Muscle layer of colon (tissue), 2 donors: ENCODE results near the gene ERICH4.
"Not testable (repeated sequence)": the region's sequence is repeated elsewhere in the genome, so short reads cannot be mapped to it uniquely, and the experiment has no call there.

Source experiments
- H3K27ac ChIP-seq: one replicate; pipeline ENCODE4 v1.7.0; 2013; ENCODE audit warnings: low read depth, mild to moderate bottlenecking, low read length, moderate library complexity
- H3K27me3 ChIP-seq, 2 donors: one replicate each; pipeline ENCODE4 v1.7.0; 2013; ENCODE audit warnings: low read length in 2 of 2, mild to moderate bottlenecking in 2 of 2; ENCODE audit not compliant: insufficient read depth in 2 of 2, control insufficient read depth in 1 of 2
- H3K36me3 ChIP-seq: one replicate; pipeline ENCODE4 v1.7.0; 2013; ENCODE audit warnings: mild to moderate bottlenecking, low read length; ENCODE audit not compliant: insufficient read depth
- H3K4me1 ChIP-seq: one replicate; pipeline ENCODE4 v1.7.0; 2013; ENCODE audit warnings: mild to moderate bottlenecking, low read length; ENCODE audit not compliant: insufficient read depth
- H3K4me3 ChIP-seq, 2 donors: one replicate each; pipeline ENCODE4 v1.7.0; 2013; ENCODE audit warnings: low read length in 2 of 2, low read depth in 1 of 2, mild to moderate bottlenecking in 1 of 2, moderate library complexity in 1 of 2
- H3K9ac ChIP-seq: one replicate; pipeline ENCODE4 v1.7.0; 2013; ENCODE audit warnings: low read length
- H3K9me3 ChIP-seq: one replicate; pipeline ENCODE4 v1.7.0; 2013; ENCODE audit warnings: mild to moderate bottlenecking, low read length
- donor health status: abdominal sarcoma.
- donor health status: Adenocarcinoma of cecum.

ERICH4 gene

GRCh38 chr19:41426952-41427646, 15.9 kb upstream of the ERICH4 start, which contains the start of gene B3GNT8:
Gene B3GNT8, minus strand, starts transcription at chr19:41427374. Its CDS starts 596 bp downstream, at chr19:41426778.
- Histone ChIP-seq H3K4me1 (peaks cover 19% of the 10 kb centered on the region), H3K4me3 (peak within 1 kb of the TSS; percentile 83 to 93), H3K27me3 (no peaks in the 10 kb centered on the region), H3K27ac (peak within 1 kb of the TSS; percentile 97), H3K9ac (peak within 1 kb of the TSS; percentile 99), H3K36me3 (peaks cover 29% of the 10 kb centered on the region), H3K9me3 (no peaks in the 10 kb centered on the region)

- H3K4me1 ChIP-seq = peaks cover 19% of the 10 kb centered on the region
- peak overlapping the region; percentile 83 to 93 for H3K4me3 ChIP-seq
- no peaks in the 10 kb centered on the region for H3K27me3 ChIP-seq
- H3K9me3 ChIP-seq = no peaks in the 10 kb centered on the region
- peak overlapping the region; percentile 1 for H3K27ac ChIP-seq
- peak overlapping the region; percentile 57 for H3K9ac ChIP-seq
- peaks cover 29% of the 10 kb centered on the region for H3K36me3 ChIP-seq
Observed at GRCh38 chr19:41427647-41428480, 15.1 kb upstream of the ERICH4 start.

DNA sequence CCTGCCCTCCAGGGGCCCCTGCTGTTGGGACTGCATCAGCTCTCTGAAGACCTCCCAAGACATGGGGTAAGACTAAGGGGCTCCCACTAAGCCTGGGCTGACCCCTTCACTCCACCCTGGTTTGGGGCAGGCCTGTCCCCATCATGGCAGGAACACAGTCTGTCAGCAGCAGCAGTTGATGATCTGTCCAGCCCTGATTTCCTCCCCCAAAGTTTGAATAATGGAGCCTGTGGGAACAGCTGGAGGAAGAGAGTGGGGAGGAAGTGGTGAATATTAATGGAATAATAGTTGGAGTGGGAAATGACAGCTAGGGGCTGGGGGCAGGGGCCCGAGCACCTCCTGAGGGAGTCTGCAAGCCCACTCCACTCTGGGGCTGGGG, 14.5 kb upstream of the ERICH4 start:
- Histone ChIP-seq H3K9ac (peak overlapping the region; percentile 57), H3K4me3 (peak overlapping the region; percentile 83 to 93)

GRCh38 chr19:41430922-41431321, 12.0 kb upstream of the ERICH4 start:
- Histone ChIP-seq H3K4me1 (peaks cover 19% of the 10 kb centered on the region), H3K27ac (no peak overlapping the region), H3K36me3 (peaks cover 32% of the 10 kb centered on the region), H3K4me3 (no peak overlapping the region), H3K27me3 (no peaks in the 10 kb centered on the region), H3K9ac (no peak overlapping the region), H3K9me3 (no peaks in the 10 kb centered on the region)

More for the DNA sequence above, 14.5 kb upstream of the ERICH4 start:
- Histone ChIP-seq H3K27ac (peak overlapping the region; percentile 1), H3K36me3 (peaks cover 30% of the 10 kb centered on the region), H3K27me3 (no peaks in the 10 kb centered on the region), H3K4me1 (peaks cover 19% of the 10 kb centered on the region), H3K9me3 (no peaks in the 10 kb centered on the region)

GRCh38 chr19:41431426-41432386, 11.2 kb upstream of the ERICH4 start:
- Histone ChIP-seq H3K36me3 (peaks cover 35% of the 10 kb centered on the region), H3K27me3 (no peaks in the 10 kb centered on the region), H3K27ac (no peak overlapping the region), H3K4me1 (peaks cover 15% of the 10 kb centered on the region), H3K9me3 (no peaks in the 10 kb centered on the region), H3K4me3 (no peak overlapping the region), H3K9ac (no peak overlapping the region)

DNA sequence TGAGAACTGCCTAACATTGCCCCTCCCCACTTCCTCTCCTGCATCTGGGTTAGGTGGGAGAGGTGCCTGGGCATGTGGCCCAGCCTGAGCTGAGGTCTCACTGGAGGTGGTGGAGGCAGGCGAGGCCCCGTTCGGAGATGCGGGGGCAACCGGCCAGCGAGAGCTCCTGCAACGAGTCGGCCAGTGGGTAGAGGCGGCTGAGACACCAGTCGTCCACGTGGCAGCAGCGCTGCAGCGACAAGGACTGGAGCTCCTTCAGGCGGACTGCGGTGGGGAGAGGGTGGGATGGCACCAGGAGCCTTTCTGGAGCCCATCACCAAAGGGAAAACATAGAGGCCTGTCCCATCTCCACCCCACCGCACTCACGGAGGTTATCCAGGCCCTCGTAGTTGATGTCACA, 9.8 kb upstream of the ERICH4 start:
- Histone ChIP-seq H3K36me3 (peaks cover 35% of the 10 kb centered on the region), H3K9me3 (no peaks in the 10 kb centered on the region), H3K4me1 (peaks cover 5% of the 10 kb centered on the region), H3K4me3 (no peak overlapping the region), H3K27me3 (no peaks in the 10 kb centered on the region), H3K9ac (no peak overlapping the region), H3K27ac (no peak overlapping the region)

DNA sequence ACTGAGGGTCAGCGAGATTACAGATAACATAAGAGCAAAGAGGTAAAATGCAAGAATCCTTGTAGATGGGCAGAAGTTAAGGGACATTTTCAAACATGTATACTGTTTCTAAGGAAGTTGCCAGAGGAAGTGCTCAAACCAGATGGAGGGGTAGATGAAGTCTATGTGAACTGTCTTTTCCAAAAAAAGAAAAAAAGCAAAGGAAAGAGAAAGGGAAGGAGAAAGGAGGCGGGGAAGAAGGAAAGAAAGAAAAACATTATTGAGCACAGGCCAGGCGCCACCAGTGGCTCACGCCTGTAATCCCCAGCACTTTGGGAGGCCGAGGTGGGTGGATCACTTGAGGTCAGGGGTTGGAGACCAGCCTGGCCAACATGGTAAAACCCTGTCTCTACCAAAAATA, 8.5 kb upstream of the ERICH4 start:
- H3K36me3 ChIP-seq = peaks cover 35% of the 10 kb centered on the region

GRCh38 chr19:41435376-41435775, 7.6 kb upstream of the ERICH4 start:
- H3K4me3 ChIP-seq, H3K9ac ChIP-seq, H3K27me3 ChIP-seq, H3K9me3 ChIP-seq, H3K27ac ChIP-seq: not testable (repeated sequence)
- H3K4me1 ChIP-seq = peaks cover 13% of the 10 kb centered on the region
- peaks cover 35% of the 10 kb centered on the region for H3K36me3 ChIP-seq

More for the DNA sequence above, 8.5 kb upstream of the ERICH4 start:
- H3K9ac ChIP-seq = no peak overlapping the region
- H3K27ac ChIP-seq = no peak overlapping the region
- peaks cover 9% of the 10 kb centered on the region for H3K4me1 ChIP-seq
- H3K4me3 ChIP-seq = no peak overlapping the region
- no peaks in the 10 kb centered on the region for H3K9me3 ChIP-seq
- no peaks in the 10 kb centered on the region for H3K27me3 ChIP-seq

DNA sequence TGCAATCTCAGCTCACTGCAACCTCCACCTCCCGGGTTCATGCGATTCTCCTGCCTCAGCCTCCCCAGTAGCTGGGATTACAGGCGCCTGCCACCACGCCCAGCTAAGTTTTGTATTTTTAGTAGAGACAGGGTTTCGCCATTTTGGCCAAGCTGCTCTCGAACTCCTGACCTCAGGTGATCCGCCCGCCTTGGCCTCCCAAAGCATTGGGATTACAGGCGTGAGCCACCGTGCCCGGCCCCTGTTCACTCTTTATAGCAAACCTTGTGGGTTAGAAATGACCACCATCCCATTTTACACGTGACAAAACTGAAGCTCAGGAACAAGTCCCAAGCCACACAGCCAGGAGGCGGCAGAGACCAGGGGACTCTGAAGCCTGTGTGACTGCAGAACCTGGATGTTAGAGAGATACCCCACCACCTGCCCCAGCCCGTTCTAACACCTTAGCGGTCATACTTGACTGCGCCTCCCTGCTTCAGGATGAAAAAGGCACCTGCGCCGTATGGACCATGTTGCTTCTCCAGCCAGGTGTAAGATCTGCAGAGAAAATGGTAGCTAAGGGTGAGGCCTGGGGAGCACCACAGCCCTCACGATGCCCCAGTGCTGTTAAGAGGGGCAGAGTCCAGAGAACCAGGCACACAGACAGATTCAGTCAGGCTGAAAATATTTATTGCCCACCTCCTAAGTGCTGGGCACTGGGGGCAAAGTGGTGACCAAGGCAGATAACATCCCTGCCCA, 6.9 kb upstream of the ERICH4 start:
- H3K9ac ChIP-seq = no peak overlapping the region
- peaks cover 13% of the 10 kb centered on the region for H3K4me1 ChIP-seq
- H3K27me3 ChIP-seq = no peaks in the 10 kb centered on the region
- H3K36me3 ChIP-seq = peaks cover 28% of the 10 kb centered on the region
- no peak overlapping the region for H3K4me3 ChIP-seq
- H3K27ac ChIP-seq = no peak overlapping the region
- no peaks in the 10 kb centered on the region for H3K9me3 ChIP-seq

DNA sequence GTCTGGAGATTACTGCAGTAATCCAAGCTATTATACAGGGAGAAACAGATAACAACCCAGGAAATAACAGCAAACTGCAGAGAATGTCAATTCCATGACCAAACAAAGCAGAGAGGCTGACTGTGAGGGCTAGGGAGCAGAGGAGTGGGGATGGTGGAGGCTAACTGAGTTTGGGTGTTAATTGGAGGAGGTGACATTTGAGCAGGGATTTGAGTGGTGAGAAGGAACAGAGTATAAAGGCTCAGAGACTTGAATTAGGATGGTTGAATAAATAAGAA, 6.3 kb upstream of the ERICH4 start:
- H3K4me3 ChIP-seq = no peak overlapping the region
- no peak overlapping the region for H3K27ac ChIP-seq
- peaks cover 13% of the 10 kb centered on the region for H3K4me1 ChIP-seq
- H3K9ac ChIP-seq = no peak overlapping the region
- H3K36me3 ChIP-seq = peaks cover 23% of the 10 kb centered on the region
- H3K27me3 ChIP-seq = no peaks in the 10 kb centered on the region
- no peaks in the 10 kb centered on the region for H3K9me3 ChIP-seq
